GM19328 (cell line): ENCODE measurements around the gene DOCK2.

Experiments used
- ATAC-seq: cut with Tn5 transposase; IDR thresholded peaks from one replicate; pipeline ENCODE4 v1.9.1; 2021; ENCODE audit warnings: mild to moderate bottlenecking, moderate library complexity; ENCODE audit not compliant: unreplicated experiment

The DOCK2 gene

DNA sequence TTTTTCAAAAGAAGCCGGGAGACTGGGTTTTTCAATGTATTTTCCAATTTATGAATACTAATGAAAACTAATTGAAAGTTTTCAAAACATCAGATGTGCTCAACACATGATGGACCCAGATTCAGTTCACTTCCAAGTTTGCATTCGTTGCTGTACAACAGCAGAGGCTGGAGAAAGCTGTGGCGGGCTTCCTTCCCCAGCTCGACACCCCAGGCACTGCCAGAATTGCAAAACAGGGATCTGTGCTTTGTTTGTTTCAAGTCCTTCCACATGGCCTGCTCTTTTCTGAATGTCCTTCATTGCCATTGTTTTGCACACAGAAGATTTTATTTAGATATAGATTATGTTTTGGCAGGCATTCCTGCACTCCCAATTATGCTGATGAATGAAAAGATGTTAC, 373.5 kb downstream of the DOCK2 start:
- ATAC-seq = no peak

- ATAC-seq = no peak
Measured at GRCh38 chr5:170011751-170012150, 374.7 kb downstream of the DOCK2 start.

- ATAC-seq = no peak
Measured at GRCh38 chr5:170012622-170013021, 375.5 kb downstream of the DOCK2 start.

DNA sequence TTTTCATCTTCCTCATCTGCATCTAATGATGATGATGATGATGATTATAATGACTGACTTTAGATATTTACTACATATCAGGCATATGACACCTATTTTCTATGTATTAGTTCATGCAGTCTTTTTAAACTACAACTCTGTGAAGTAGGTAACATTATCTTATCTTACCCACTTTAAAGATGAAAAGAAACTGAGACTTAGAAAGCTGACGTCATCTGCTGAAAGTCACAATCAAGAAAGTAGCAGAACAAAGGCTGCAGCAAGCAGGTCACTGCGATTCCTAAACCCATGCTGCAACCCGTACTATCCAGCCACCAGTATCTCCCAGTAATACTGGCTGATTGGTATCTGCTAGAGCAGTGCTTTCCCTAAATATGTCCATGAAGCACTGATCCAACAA, 383.3 kb downstream of the DOCK2 start:
- ATAC-seq = no peak

DNA sequence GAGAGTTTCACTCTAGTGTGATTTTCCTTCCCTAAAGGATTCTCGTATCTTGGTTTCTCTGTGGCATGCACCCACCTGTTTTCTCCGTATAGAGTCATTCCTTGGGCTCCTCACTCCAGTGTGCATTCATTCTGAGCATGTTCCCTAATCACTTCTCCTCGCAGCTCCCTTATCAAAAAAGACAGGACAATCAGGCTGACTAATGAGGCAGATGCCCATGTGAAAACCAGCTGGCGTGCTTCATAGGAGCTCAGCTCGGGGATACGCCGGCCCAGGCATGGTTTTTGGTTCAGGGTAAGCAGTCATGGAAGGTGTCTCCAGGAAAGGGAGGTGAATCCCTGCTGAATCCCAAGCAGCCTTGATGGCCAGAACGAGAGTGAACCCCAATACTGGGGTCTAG, 384.4 kb downstream of the DOCK2 start:
- ATAC-seq = no peak

GRCh38 chr5:170025853-170026252, 388.8 kb downstream of the DOCK2 start:
- ATAC-seq = no peak

- no peak for ATAC-seq
Measured at GRCh38 chr5:170028124-170028523, 391.0 kb downstream of the DOCK2 start.

DNA sequence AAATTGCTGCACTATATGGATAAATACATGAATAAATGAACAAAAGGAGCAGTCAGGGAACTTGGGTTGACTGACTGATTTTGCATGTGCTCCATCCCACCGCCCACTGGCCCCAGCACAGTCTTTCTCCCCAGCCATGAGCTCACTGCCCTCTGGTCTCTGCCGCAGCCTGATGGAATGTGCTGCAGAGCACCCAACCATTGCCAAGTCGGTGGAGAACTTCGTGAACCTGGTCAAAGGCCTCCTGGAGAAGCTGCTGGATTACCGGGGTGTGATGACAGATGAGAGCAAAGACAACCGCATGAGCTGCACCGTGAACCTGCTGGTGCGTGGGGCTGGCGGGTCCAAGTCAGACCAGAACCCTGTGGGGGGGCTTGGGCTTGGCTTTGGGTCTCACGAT, 397.2 kb downstream of the DOCK2 start:
- ATAC-seq = no peak

GRCh38 chr5:170038241-170038640, 401.2 kb downstream of the DOCK2 start:
- ATAC-seq = no peak

GRCh38 chr5:170039830-170040229, 402.8 kb downstream of the DOCK2 start:
- ATAC-seq = no peak

DNA sequence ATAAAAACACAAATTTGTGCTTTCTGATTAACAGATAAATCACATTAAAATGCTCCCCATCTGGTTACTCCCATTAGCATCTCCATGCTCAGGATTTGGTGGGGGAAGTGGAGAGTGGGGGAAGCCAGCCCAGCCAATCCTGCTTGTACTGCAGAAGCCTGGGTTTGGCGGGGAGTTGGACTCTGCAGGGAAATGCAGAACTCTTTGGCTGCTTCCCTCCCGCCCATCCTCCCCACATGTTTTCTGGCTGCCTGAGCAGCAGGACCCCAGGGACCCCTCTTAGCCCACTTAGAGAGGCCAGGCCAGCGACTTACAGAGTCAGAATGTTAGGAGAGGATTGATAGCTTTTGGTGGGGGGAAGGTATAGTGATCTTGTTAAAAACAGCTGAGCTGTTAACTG, 409.2 kb downstream of the DOCK2 start:
- ATAC-seq = no peak

DNA sequence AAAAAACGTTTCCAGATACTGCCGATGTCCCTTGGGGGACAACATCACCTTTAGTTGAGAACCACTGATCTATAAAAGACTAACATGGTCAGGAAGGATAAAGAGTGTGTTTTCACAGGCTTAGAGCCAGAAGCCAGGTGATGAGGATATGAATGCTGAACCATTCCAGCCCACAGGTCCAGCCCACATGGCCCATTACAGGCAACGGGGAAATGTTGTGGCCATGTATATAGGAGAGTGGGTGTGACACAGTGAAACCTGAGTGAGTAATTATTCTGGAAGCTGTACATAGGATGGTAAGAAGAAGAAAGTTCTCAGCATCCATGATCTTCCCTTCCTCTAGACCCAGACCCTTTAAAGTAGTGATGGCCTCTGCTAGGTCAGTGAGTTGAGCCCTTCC, 412.6 kb downstream of the DOCK2 start:
- no peak for ATAC-seq

- ATAC-seq = no peak
Measured at GRCh38 chr5:170053896-170054295, 416.8 kb downstream of the DOCK2 start.

- ATAC-seq = no peak
Measured at GRCh38 chr5:170055606-170056005, 418.5 kb downstream of the DOCK2 start.

- ATAC-seq = no peak
Measured at GRCh38 chr5:170056561-170057267, 419.6 kb downstream of the DOCK2 start.

DNA sequence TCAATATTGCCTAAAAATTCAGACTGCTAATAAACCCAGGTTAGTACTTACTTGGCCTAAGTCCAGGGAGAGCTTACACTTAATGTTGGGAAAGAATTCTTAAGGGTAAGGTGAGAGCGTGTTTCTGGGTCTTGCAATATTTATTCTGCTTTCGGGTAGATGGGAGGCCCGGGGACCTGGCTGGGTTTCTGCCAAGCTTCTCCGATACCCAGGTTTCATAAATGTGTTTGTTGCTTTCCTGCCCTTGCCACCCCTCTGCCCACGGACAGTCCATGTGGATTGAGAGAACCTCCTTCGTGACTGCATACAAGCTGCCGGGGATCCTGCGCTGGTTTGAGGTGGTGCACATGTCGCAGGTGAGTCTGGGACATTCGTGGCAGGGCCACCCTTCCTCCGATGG, 420.2 kb downstream of the DOCK2 start:
- no peak for ATAC-seq

DNA sequence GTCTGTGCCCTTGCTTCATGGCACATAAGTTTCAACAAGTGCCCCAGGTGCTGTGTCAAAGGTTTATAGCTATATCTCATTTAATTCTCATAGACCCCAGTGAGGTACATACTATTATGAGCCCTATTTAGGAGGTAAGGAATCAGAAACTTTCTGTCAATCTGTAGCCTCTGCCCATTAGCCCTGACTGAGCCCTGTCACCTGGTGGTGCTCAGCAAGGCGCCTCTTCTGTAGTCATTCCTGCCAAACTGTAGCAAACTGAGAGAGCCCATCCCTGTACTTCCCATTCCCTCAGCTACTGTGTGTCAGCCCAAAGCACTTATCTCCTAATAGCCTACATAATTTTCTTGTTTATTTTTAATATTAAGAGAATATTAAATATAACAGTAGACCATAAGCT, 422.1 kb downstream of the DOCK2 start:
- no peak for ATAC-seq

DNA sequence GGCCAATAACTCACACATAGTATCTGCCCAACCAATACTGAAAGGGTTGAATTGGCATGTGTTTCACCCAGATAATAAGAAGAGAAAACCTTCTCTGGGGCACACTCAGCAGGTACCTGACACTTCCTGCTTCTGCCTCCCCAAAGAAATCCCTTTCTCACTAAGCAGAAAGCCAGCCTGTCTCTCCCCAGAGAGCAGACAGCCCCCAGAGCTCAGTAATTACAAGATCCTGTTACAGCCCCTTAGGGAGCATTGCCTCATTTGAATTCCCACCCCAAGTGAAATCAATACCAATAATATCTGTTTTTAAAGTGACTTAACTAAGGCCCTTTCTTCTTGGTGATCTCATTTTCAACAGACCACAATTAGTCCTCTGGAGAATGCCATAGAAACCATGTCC, 430.1 kb downstream of the DOCK2 start:
- ATAC-seq = no peak

GRCh38 chr5:170067574-170068170, 430.6 kb downstream of the DOCK2 start:
- no peak for ATAC-seq

- ATAC-seq = no peak
Measured at GRCh38 chr5:170069512-170069911, 432.4 kb downstream of the DOCK2 start.

DNA sequence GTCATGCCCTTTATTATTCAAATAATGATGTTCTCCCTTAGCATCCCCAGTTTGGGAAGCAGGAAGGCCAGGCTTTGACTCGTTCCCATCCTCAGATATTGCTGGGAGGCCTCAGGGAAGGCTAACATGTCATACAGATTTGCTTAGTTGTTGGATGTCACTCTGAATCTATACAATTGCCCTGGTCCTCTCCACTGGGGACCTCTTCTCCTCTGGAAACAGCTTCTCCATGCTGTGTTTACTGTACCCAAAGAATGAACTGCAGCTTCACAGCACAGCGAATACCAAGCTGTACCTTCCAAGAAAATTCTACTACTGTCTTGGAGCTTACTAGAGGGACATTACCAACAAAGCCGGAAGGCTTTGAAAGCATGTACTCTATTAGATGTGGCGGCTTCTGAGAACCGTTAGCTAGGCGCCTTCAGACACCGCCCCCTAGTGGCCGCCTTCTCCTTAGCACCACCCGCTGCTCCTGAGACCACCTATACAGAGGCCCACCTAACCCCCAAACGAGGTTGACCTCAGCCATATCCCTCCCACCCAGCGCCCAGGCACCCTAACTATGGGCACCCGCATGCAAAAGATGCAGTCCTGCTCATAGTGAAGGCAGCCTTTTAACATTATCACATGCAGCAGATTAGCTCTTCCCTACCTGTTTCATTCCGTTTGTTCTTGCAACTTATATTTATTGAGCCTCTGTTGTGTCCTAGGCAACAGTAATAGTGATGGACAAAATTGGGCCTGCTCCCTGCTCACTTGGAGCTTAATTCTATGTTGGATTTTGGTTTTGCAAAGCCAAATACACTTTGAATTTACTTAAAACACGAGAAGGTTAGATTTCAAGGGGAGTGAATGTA, 433.7 kb downstream of the DOCK2 start:
- ATAC-seq = no peak

DNA sequence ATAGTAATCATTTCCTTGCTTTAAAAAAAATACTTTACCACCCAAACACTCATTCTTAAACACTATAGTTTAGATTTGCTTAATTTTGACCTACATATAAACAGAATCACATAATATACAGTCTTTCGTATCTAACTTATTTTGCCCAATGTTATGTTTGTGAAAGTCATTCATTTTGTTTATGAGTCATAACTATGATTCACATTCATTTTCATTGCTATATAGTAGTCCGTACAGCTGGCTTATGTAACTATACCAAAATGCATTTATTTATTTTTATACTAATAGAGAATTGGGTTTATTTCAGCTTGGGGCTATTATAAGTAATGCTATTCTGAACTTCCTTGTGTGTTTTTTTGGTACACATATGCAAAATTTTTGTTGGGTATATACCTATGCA, 434.7 kb downstream of the DOCK2 start:
- ATAC-seq = no peak
